Cardiac ventricle fibroblast (primary cell): ENCODE data around the gene TSNAX. TPM values are rescaled to one million over a fixed set of nuclear protein-coding genes. Genes with fewer than 3 reads are reported as not detected.

Source experiments
- total RNA-seq: library from RNA; depleted of rRNA; stranded (reverse); fragments of >200 nt; gene quantifications from 2 replicates; pipeline ENCODE4 v1.2.3, GENCODE V29; 2015

The TSNAX gene, protein sequence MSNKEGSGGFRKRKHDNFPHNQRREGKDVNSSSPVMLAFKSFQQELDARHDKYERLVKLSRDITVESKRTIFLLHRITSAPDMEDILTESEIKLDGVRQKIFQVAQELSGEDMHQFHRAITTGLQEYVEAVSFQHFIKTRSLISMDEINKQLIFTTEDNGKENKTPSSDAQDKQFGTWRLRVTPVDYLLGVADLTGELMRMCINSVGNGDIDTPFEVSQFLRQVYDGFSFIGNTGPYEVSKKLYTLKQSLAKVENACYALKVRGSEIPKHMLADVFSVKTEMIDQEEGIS
- total RNA-seq, result 16.0 and 17.6 TPM in 2 replicates

DNA sequence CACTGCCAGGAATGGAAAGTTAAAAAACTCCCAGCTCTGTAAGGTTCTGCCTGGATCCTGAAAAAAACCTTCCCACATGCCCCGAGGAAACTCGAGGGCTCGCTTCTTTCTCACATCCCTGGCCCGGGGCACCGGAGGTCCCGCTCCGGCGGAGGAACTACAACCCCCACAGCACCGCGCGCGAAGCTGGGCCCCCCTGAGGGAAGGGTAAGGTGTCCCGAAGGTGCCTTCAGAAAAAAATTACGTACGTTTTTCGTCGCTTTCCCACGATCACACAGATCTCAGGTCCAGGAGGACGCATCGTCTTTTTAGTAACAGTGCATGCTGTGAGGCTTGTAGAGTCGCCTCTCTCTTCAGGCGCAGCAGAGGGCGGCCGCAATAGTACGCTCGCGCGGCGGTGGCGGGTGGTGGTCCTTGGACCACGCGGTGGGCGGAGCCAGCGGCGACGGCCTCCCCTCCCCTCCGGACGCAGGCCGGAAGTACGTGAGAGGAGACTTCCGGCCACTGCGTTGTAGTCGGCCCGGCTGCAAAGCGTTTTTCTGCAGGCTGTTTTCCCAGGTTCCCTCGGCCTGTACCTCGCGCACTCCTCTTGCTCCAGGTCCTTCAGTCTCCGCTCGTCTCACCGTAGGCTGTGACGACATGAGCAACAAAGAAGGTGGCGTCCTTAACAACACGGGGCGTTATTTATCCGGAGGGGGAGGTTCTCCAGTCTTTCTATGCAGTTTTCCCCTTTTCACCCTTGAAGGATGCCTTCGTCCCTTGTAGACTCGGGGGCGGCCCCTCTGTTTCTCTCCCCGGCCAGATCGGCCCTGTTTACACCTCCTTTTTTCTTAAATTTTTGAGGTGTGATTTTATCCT is at the start of gene TSNAX:
Gene TSNAX, plus strand, starts transcription at position 498 of the 858 bp plus-strand sequence. Its CDS starts 142 bp downstream, at position 640.

Other genes with a start within 250 kb of the TSNAX start
- 11.8 and 12.5 TPM in 2 replicates for gene EXOC8, start 190.8 kb upstream of the TSNAX start, total RNA-seq
- gene SPRTN, start 190.4 kb upstream of the TSNAX start, total RNA-seq, result 7.6 and 18.3 TPM in 2 replicates
- gene EGLN1, start 106.4 kb upstream of the TSNAX start, total RNA-seq, result 35.1 and 35.6 TPM in 2 replicates
- gene DISC1, start 98.1 kb downstream of the TSNAX start, total RNA-seq, result 2.9 and 3.6 TPM in 2 replicates